ENCODE data around the gene C1orf174. TPM values are rescaled to one million over a fixed set of nuclear protein-coding genes. Genes with fewer than 3 reads are reported as not detected.
A peak's percentile ranks its signal among the peaks of the same experiment; 100 is the strongest.

The C1orf174 gene
- total RNA-seq, 1 donor from 2014 or later, result 19.9 TPM

- Histone ChIP-seq H3K9me3 (no peaks in the 10 kb centered on the region), H3K4me1 (no peaks in the 10 kb centered on the region), H3K4me3 (no peak overlapping the region), H3K27me3 (no peaks in the 10 kb centered on the region), H3K36me3 (no peaks in the 10 kb centered on the region), H3K27ac (no peak overlapping the region)
- peak; percentile 32 for DNase-seq
- ATAC-seq, result no peak
- intact Hi-C loops (cut with DNase I), result no loop called here
- no peak for TF ChIP-seq CTCF (IDR thresholded peaks at IDR 0.05)
Measured at GRCh38 chr1:3923378-3924185, 23.5 kb upstream of the C1orf174 start.

DNA sequence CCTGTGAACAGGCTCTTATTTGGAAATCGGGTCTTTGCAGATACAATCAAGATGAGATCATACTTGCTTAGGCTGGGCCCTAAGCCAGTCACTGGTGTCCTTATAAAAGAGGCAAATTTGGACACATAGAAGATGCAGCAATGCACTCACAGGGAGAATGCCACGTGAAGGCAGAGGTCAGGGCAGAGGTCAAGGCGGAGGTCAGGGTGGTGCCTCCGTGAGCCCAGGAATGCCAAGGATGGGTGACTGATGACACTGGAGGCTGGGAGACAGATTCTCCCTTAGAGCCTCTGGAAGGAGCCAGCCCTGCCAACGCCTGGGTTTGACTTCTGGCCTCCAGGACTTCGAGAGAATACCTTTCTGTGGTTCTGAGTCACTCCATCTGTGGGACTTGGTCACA, 22.8 kb upstream of the C1orf174 start:
- intact Hi-C loops (cut with DNase I), result no loop called here
- Histone ChIP-seq H3K4me3 (no peak overlapping the region), H3K27ac (no peak overlapping the region), H3K27me3 (no peaks in the 10 kb centered on the region), H3K9me3 (no peaks in the 10 kb centered on the region), H3K36me3 (no peaks in the 10 kb centered on the region), H3K4me1 (no peaks in the 10 kb centered on the region)
- TF ChIP-seq CTCF (IDR thresholded peaks at IDR 0.05), result no peak
- ATAC-seq, result no peak
- DNase-seq, result no peak

GRCh38 chr1:3922201-3922725, 22.2 kb upstream of the C1orf174 start:
- no peaks in the 10 kb centered on the region for H3K9me3 ChIP-seq
- intact Hi-C loops (cut with DNase I), result no loop called here
- H3K4me1 ChIP-seq, result no peaks in the 10 kb centered on the region
- peak; percentile 60 for DNase-seq
- TF ChIP-seq CTCF (IDR thresholded peaks at IDR 0.05), result no peak
- H3K27me3 ChIP-seq, result peaks cover under 1% of the 10 kb centered on the region
- no peak overlapping the region for H3K27ac ChIP-seq
- ATAC-seq, result peak; percentile 88
- H3K36me3 ChIP-seq, result no peaks in the 10 kb centered on the region
- H3K4me3 ChIP-seq, result peak overlapping the region; percentile 29

DNA sequence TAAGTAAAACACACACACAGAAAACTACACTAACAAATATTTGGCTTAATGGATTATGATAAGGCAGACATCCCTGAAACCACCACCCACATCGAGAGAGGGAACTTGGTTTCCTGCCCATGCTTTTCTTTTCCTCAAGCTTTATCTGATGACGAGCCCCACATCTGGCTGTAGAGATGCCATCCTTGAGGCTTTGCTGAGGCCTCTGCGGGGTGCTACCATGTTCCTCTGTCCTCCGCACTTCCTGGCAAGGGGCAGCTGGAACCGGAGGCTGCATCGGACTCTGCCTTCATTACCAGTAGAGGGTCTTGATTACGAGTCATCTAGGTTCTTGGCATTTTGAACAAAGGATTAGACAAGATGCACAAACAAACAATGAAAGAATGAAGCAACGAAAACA, 21.7 kb upstream of the C1orf174 start:
- TF ChIP-seq CTCF (IDR thresholded peaks at IDR 0.05), result no peak
- DNase-seq (no peak), ATAC-seq (no peak)
- Histone ChIP-seq H3K4me3 (peak overlapping the region; percentile 29), H3K27ac (no peak overlapping the region), H3K36me3 (no peaks in the 10 kb centered on the region), H3K9me3 (no peaks in the 10 kb centered on the region), H3K4me1 (no peaks in the 10 kb centered on the region), H3K27me3 (peaks cover 5% of the 10 kb centered on the region)
- intact Hi-C loops (cut with DNase I), result no loop called here

DNA sequence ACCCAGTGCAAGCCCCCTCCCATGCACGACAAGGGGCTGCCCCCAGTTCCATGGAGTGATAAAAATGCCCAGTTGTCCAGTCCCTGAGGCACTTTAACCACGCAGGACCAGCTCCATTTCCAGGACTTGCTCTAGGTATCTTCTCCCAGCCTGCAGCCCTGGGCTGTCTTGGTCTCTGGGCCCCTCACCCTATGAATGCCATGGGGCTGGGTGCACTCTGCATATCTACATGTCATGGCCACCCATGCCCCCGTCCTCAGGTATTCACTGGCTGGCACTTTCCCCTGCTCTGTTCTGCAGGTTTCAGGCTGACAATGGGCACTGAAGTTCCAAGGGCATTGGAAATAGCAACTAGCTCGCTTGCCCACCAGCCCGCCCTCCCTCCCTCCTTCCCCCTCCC, 19.6 kb upstream of the C1orf174 start:
- intact Hi-C loops (cut with DNase I), result no loop called here

More for the DNA sequence above, 19.6 kb upstream of the C1orf174 start:
- H3K4me3 ChIP-seq, result no peak overlapping the region
- H3K9me3 ChIP-seq, result no peaks in the 10 kb centered on the region
- no peak overlapping the region for H3K27ac ChIP-seq
- DNase-seq (peak; percentile 32), ATAC-seq (no peak)
- peaks cover 11% of the 10 kb centered on the region for H3K27me3 ChIP-seq
- TF ChIP-seq CTCF (IDR thresholded peaks at IDR 0.05), result no peak
- no peaks in the 10 kb centered on the region for H3K36me3 ChIP-seq
- no peaks in the 10 kb centered on the region for H3K4me1 ChIP-seq

Measured in upper lobe of right lung (tissue), 1 donor.